Measurements from ENCODE around the gene PSMB5. TPM values are rescaled to one million over a fixed set of nuclear protein-coding genes. Genes with fewer than 3 reads are reported as not detected.

Gene PSMB5
- total and polyA plus RNA-seq, 9 of the 15 experiments (the other 6 are each of a cell fraction or from before 2014, with no cell fraction given) = 198 to 1,870 (median 269) TPM

- TF ChIP-seq, protein P1, sequence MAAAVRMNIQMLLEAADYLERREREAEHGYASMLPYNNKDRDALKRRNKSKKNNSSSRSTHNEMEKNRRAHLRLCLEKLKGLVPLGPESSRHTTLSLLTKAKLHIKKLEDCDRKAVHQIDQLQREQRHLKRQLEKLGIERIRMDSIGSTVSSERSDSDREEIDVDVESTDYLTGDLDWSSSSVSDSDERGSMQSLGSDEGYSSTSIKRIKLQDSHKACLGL (CRISPR knock-in tag; IDR thresholded peaks at IDR 0.05; ENCODE audit: borderline replicate concordance, poor library complexity, severe bottlenecking) = no peak
- no peak for TF ChIP-seq XRCC3 (IDR thresholded peaks at IDR 0.05)
- TF ChIP-seq ZNF717 (CRISPR knock-in tag; IDR thresholded peaks at IDR 0.05) = no peak
- TF ChIP-seq ZNF445 (CRISPR knock-in tag; IDR thresholded peaks at IDR 0.05; ENCODE audit: low read depth) = no peak
- TF ChIP-seq, protein P2, sequence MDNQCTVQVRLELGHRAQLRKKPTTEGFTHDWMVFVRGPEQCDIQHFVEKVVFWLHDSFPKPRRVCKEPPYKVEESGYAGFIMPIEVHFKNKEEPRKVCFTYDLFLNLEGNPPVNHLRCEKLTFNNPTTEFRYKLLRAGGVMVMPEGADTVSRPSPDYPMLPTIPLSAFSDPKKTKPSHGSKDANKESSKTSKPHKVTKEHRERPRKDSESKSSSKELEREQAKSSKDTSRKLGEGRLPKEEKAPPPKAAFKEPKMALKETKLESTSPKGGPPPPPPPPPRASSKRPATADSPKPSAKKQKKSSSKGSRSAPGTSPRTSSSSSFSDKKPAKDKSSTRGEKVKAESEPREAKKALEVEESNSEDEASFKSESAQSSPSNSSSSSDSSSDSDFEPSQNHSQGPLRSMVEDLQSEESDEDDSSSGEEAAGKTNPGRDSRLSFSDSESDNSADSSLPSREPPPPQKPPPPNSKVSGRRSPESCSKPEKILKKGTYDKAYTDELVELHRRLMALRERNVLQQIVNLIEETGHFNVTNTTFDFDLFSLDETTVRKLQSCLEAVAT (IDR thresholded peaks at IDR 0.05) = peak; percentile 24 to 95; a peak in 3 of 4 replicates
- no peak for TF ChIP-seq ZNF41 (CRISPR knock-in tag; conservative IDR thresholded peaks at IDR 0.05)
- TF ChIP-seq ZNF431 (CRISPR knock-in tag; IDR thresholded peaks at IDR 0.05) = peak; percentile 30; the same call in 1 of the 2 replicates
- no peak for TF ChIP-seq ZNF140 (CRISPR knock-in tag; IDR thresholded peaks at IDR 0.05)
- no peak for TF ChIP-seq MED1 (CRISPR knock-in tag; IDR thresholded peaks at IDR 0.05; ENCODE audit: borderline replicate concordance)
- TF ChIP-seq AFF4 (CRISPR knock-in tag; IDR thresholded peaks at IDR 0.05) = no peak
- TF ChIP-seq PHB (CRISPR knock-in tag; IDR thresholded peaks at IDR 0.05) = no peak
- peak in 1 of 2 experiments; percentile 65; a peak in 1 of 4 replicates for TF ChIP-seq ZNF639 (CRISPR knock-in tag; conservative IDR thresholded peaks at IDR 0.05 in 1 of 2, IDR thresholded peaks at IDR 0.05 in 1 of 2)
- no peak for TF ChIP-seq CEBPB (tag; IDR thresholded peaks at IDR 0.05)
- no peak for TF ChIP-seq TCFL5 (CRISPR knock-in tag; conservative IDR thresholded peaks at IDR 0.05)
- TF ChIP-seq, protein P3, sequence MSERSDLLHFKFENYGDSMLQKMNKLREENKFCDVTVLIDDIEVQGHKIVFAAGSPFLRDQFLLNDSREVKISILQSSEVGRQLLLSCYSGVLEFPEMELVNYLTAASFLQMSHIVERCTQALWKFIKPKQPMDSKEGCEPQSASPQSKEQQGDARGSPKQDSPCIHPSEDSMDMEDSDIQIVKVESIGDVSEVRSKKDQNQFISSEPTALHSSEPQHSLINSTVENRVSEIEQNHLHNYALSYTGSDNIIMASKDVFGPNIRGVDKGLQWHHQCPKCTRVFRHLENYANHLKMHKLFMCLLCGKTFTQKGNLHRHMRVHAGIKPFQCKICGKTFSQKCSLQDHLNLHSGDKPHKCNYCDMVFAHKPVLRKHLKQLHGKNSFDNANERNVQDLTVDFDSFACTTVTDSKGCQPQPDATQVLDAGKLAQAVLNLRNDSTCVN (CRISPR knock-in tag; IDR thresholded peaks at IDR 0.05) = no peak
- TF ChIP-seq PRMT5 (CRISPR knock-in tag; IDR thresholded peaks at IDR 0.05) = peak; percentile 52; the same call in 1 of the 2 replicates
- TF ChIP-seq PURB (CRISPR knock-in tag; IDR thresholded peaks at IDR 0.05; ENCODE audit: low read depth) = no peak
These were observed 52.0 kb downstream of the PSMB5 start, which contains the start of gene AJUBA (continued) for GRCh38 chr14:22982477-22983245.
